B cell (primary cell): Measurements from ENCODE around the gene TLCD3B. TPM values are rescaled to one million over a fixed set of nuclear protein-coding genes. Genes with fewer than 3 reads are reported as not detected.

ENCODE experiments used
- ATAC-seq: fragments of 200-7000 bp; cut with Tn5 transposase; one replicate; pipeline ENCODE4 v1.10.0; 2021; ENCODE audit warnings: low read depth, mild to moderate bottlenecking, moderate number of reproducible peaks, moderate library complexity
- CTCF ChIA-PET: fragments of 350-600 bp; sonication (Branson Sonifier 250); formaldehyde crosslinking; loops from one replicate; lab custom pipeline; 2021; ENCODE audit warnings: antibody characterized with exemption, inconsistent platforms; lab: Charles Lee
- POLR2A ChIA-PET: fragments of 350-600 bp; sonication (Branson Sonifier 250); formaldehyde crosslinking; loops from one replicate; lab custom pipeline; 2021; ENCODE audit warnings: antibody characterized with exemption; lab: Charles Lee
- DNase-seq: peaks from one replicate; pipeline ENCODE4 v3.0.0; 2013
- H2AFZ ChIP-seq: 2 replicates; pipeline ENCODE4 v1.6.1; 2012; ENCODE audit warnings: mild to moderate bottlenecking, low read depth, low read length; ENCODE audit not compliant: insufficient read depth, poor library complexity, severe bottlenecking
- H3K27ac ChIP-seq, 2 donors: 1 replicate in 1 of 2; 2 replicates in 1 of 2; pipeline ENCODE4 v1.5.1; 2012 to 2013; ENCODE audit warnings: low read length in 2 of 2, mild to moderate bottlenecking in 2 of 2, moderate library complexity in 1 of 2
- H3K27me3 ChIP-seq, 4 experiments: fragments of 200-600 bp in 1 of 4; sonication (generic) in 1 of 4; replicated peaks in 1 of 4; 1 replicate in 2 of 4; 2 replicates in 2 of 4; pipeline versions ENCODE4 v1.6.1 to v1.7.0; 2013 to 2016; ENCODE audit warnings: low read length in 3 of 4, mild to moderate bottlenecking in 2 of 4, mixed read lengths in 1 of 4, moderate library complexity in 1 of 4; ENCODE audit not compliant: insufficient read depth in 4 of 4, control insufficient read depth in 3 of 4; ENCODE audit errors: control extremely low read depth in 1 of 4
- H3K36me3 ChIP-seq, 2 experiments: replicated peaks in 1 of 2; 1 replicate in 1 of 2; 2 replicates in 1 of 2; pipeline versions ENCODE4 v1.6.1 to v1.7.1; 2013; ENCODE audit warnings: low read length in 1 of 2; ENCODE audit not compliant: insufficient read depth in 2 of 2, control insufficient read depth in 1 of 2; ENCODE audit errors: control extremely low read depth in 1 of 2, extremely low read depth in 1 of 2
- H3K4me1 ChIP-seq, 2 donors: fragments of 200-600 bp in 1 of 2; sonication (generic) in 1 of 2; 1 replicate in 1 of 2; 2 replicates in 1 of 2; pipeline versions ENCODE4 v1.5.1 to v1.6.1; 2013 to 2017; ENCODE audit warnings: low read length in 2 of 2; ENCODE audit not compliant: control insufficient read depth in 2 of 2, insufficient read depth in 2 of 2
- H3K4me2 ChIP-seq: replicated peaks from 2 replicates; pipeline ENCODE3; 2012; ENCODE audit warnings: mild to moderate bottlenecking, low read depth, low read length; ENCODE audit not compliant: poor library complexity, severe bottlenecking
- H3K4me3 ChIP-seq, 5 experiments: fragments of 200-600 bp in 1 of 5; sonication (generic) in 1 of 5; 1 replicate in 3 of 5; 2 replicates in 2 of 5; pipeline versions ENCODE4 v1.5.1 to v1.7.0; 2011 to 2016; ENCODE audit warnings: low read length in 4 of 5, mild to moderate bottlenecking in 4 of 5, low read depth in 2 of 5, control low read depth in 1 of 5, moderate library complexity in 1 of 5; ENCODE audit not compliant: insufficient read depth in 1 of 5; ENCODE audit errors: control extremely low read depth in 1 of 5, extremely low read depth in 1 of 5
- H3K79me2 ChIP-seq: fragments of 200-600 bp; sonication (generic); one replicate; pipeline ENCODE4 v1.6.0; 2016; ENCODE audit warnings: low read length; ENCODE audit not compliant: control insufficient read depth, insufficient read depth
- H3K9ac ChIP-seq: fragments of 200-600 bp; sonication (generic); 2 replicates; pipeline ENCODE4 v1.6.1; 2017; ENCODE audit warnings: mild to moderate bottlenecking, low read length, moderate library complexity
- H3K9me3 ChIP-seq, 3 donors: one replicate each; pipeline versions ENCODE4 v1.6.1 to v1.7.1; 2013; ENCODE audit warnings: low read length in 2 of 3; ENCODE audit not compliant: control insufficient read depth in 2 of 3, insufficient read depth in 1 of 3; ENCODE audit errors: control extremely low read depth in 1 of 3
- H4K20me1 ChIP-seq: 2 replicates; pipeline ENCODE4 v1.6.0; 2012; ENCODE audit warnings: mild to moderate bottlenecking, low read length; ENCODE audit not compliant: insufficient read depth, control insufficient read depth, poor library complexity, severe bottlenecking
- H3K27ac Mint-ChIP-seq: one replicate; pipeline ENCODE4 v1.8.0; 2021; ENCODE audit warnings: mixed read lengths
- H3K27me3 Mint-ChIP-seq: one replicate; pipeline ENCODE4 v1.8.0; 2021; ENCODE audit warnings: mixed read lengths
- H3K4me1 Mint-ChIP-seq: one replicate; pipeline ENCODE4 v1.8.0; 2021; ENCODE audit warnings: mixed read lengths
- H3K4me3 Mint-ChIP-seq: one replicate; pipeline ENCODE4 v1.8.0; 2021; ENCODE audit warnings: mixed read lengths
- H3K9me3 Mint-ChIP-seq: one replicate; pipeline ENCODE4 v1.8.0; 2022; ENCODE audit warnings: mixed read lengths; ENCODE audit not compliant: insufficient read depth
- CTCF ChIP-seq: fragments of 200-600 bp; IDR thresholded peaks from one replicate; pipeline ENCODE4 v1.8.0; 2022; ENCODE audit warnings: antibody characterized with exemption, mild to moderate bottlenecking
- EZH2 ChIP-seq: IDR thresholded peaks from 2 replicates; pipeline ENCODE4 v1.6.1; 2012; ENCODE audit warnings: borderline replicate concordance, low read depth, mild to moderate bottlenecking, moderate library complexity, low read length; ENCODE audit not compliant: insufficient read depth, poor library complexity, severe bottlenecking
- WGBS: methylation state at CpG from one replicate; pipeline ENCODE4 v1.1.5; 2013; ENCODE audit warnings: missing lambda C conversion rate; ENCODE audit not compliant: insufficient coverage; 5-methylcytosine and 5-hydroxymethylcytosine counted together
- intact Hi-C: fragments of 100-400 bp; cut with micrococcal nuclease; formaldehyde crosslinking; loops from one replicate; pipeline ENCODE4 v1.10.0; 2022
- polyA plus RNA-seq: library from polyadenylated mRNA; depleted of rRNA; stranded (reverse); fragments of >200 nt; gene quantifications from 2 replicates; pipeline ENCODE4 v1.2.3, GENCODE V29; 2012
- total RNA-seq, 2 donors: library from RNA; stranded (reverse); fragments of 120-200 nt in 1 of 2; gene quantifications; 1 replicate in 1 of 2; 2 replicates in 1 of 2; pipeline versions ENCODE4 v1.2.3 to v1.2.4, GENCODE V29; 2013 to 2022

Gene TLCD3B
- total and polyA plus RNA-seq, 2 donors (not counting 1 experiment from before 2014, with no cell fraction given) = not detected

GRCh38 chr16:29994600-29995323, 36.3 kb downstream of the TLCD3B start:
- no peaks in the 10 kb centered on the region for H3K9me3 ChIP-seq
- Mint-ChIP-seq H3K27me3 (no peaks in the 10 kb centered on the region), H3K4me3 (peak overlapping the region; percentile 98), H3K9me3 (no peaks in the 10 kb centered on the region), H3K4me1 (peaks cover 43% of the 10 kb centered on the region), H3K27ac (peak overlapping the region; percentile 94)
- peak overlapping the region; percentile 83 for H3K4me2 ChIP-seq
- H3K36me3 ChIP-seq = peaks cover 0 to 36% of the 10 kb centered on the region in 2 experiments
- no peaks in the 10 kb centered on the region for H4K20me1 ChIP-seq
- peak overlapping the region; percentile 89 to 100 (median 98) for H3K4me3 ChIP-seq
- intact Hi-C loops = loop anchor here (2.0 to 5.0 kb wide), 2 partner anchors 70 to 663 kb away; partner anchors contain the start of genes ALDOA and FBRS
- no peaks in the 10 kb centered on the region for H3K27me3 ChIP-seq
- POLR2A ChIA-PET = interaction anchor here (0.5 to 1.2 kb wide), 2 partner anchors 22 to 61 kb away, joined by 4 to 8 read pairs; partner anchors contain the start of gene TAOK2
- TF ChIP-seq CTCF (no peak), EZH2 (no peak)
- peaks cover 15 to 22% of the 10 kb centered on the region in 2 donors for H3K4me1 ChIP-seq
- H3K79me2 ChIP-seq = peaks cover 13% of the 10 kb centered on the region
- DNase-seq = no peak
- CTCF ChIA-PET = interaction anchor here (1.2 to 1.8 kb wide), 3 partner anchors 11 to 38 kb away, joined by 4 to 5 read pairs (median 4); partner anchors contain the start of gene TAOK2
- H3K9ac ChIP-seq = peak overlapping the region; percentile 97
- H3K27ac ChIP-seq = peak overlapping the region; percentile 94 to 97
- H2AFZ ChIP-seq = peak overlapping the region; percentile 96
- no peak for ATAC-seq
- 12% methylated on average over 23 of the region's 24 CpGs for WGBS
